Large intestine (tissue), 3 donors: ENCODE data around the gene TXN2. TPM values are rescaled to one million over a fixed set of nuclear protein-coding genes. Genes with fewer than 3 reads are reported as not detected.
A peak's percentile ranks its signal among the peaks of the same experiment; 100 is the strongest.
"Not testable (repeated sequence)": the region's sequence is repeated elsewhere in the genome, so short reads cannot be mapped to it uniquely, and the experiment has no call there.

Experiments
- DNase-seq, 2 donors: peaks; one replicate each; pipeline versions ENCODE4 v3.0.0 to v3.0.0-alpha.2; 2013
- H3K27ac ChIP-seq: one replicate; pipeline ENCODE4 v1.5.1; 2013; ENCODE audit warnings: low read length
- H3K27me3 ChIP-seq: 2 replicates; pipeline ENCODE4 v1.6.1; 2013; ENCODE audit warnings: low read length; ENCODE audit not compliant: control insufficient read depth, insufficient read depth
- H3K36me3 ChIP-seq: 2 replicates; pipeline ENCODE4 v1.6.1; 2013; ENCODE audit warnings: low read length; ENCODE audit not compliant: control insufficient read depth, insufficient read depth
- H3K4me1 ChIP-seq: one replicate; pipeline ENCODE4 v1.6.1; 2013; ENCODE audit warnings: low read length; ENCODE audit not compliant: control insufficient read depth, insufficient read depth
- H3K4me3 ChIP-seq: one replicate; pipeline ENCODE4 v1.5.1; 2013; ENCODE audit warnings: low read length
- H3K9me3 ChIP-seq: one replicate; pipeline ENCODE4 v1.6.1; 2013; ENCODE audit warnings: mild to moderate bottlenecking, low read depth, low read length, moderate library complexity; ENCODE audit not compliant: control insufficient read depth
- WGBS: methylation state at CpG from one replicate; pipeline ENCODE4 v1.1.5; 2013; ENCODE audit warnings: low lambda C conversion rate; ENCODE audit not compliant: insufficient coverage; 5-methylcytosine and 5-hydroxymethylcytosine counted together
- polyA plus RNA-seq: library from polyadenylated mRNA; unstranded; fragments of 120-200 nt; gene quantifications from one replicate; pipeline ENCODE4 v1.2.1, GENCODE V29; 2013

TXN2 gene
- polyA plus RNA-seq, 1 donor: 85.9 TPM

DNA sequence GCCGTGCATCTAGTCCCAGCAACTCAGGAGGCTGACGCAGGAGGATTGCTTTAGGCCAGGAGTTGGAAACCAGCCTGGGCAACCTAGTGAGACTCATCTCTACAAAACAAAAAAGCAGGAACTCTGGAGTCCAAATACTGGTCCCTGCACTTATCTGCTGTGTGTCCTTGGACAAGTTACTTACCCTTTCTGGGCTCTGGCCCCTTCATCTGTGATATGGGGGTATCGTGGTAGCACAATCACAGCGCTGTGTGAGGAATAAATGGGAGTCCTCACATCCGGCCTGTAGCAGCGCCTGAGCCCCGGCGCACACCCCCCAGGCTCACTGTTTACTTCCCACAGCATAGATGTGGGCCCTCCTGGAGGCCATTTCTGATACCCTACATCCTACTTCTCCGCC is 49.5 kb downstream of the TXN2 start:
- Histone ChIP-seq H3K27ac (peak overlapping the region; percentile 45), H3K4me3 (no peak overlapping the region), H3K27me3 (no peaks in the 10 kb centered on the region), H3K9me3 (no peaks in the 10 kb centered on the region), H3K4me1 (peaks cover 49% of the 10 kb centered on the region), H3K36me3 (no peaks in the 10 kb centered on the region)
- no CpG with 5 or more reads among the region's 9 CpGs for WGBS
- no peak for DNase-seq

DNA sequence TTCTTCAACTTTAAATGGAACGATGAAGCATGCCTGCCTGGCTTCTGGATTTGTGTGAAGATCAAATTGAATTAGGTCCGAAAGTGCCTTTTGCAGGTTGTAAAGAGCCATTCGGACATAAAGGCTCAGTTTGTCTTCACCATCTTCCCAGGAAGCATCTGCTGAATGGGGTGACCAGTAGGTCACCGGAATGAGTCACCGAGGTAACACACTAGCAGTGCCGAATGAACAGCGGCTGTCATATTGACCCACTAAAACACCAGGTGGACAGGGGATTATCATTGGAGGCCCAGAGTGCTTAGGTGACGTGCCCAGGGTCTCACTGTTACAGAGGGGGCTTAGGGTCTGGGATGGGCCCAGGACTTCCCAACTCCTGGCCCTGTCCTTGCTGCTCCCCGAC is 50.6 kb downstream of the TXN2 start:
- WGBS: no CpG with 5 or more reads among the region's 9 CpGs
- no peak overlapping the region for H3K4me3 ChIP-seq
- no peaks in the 10 kb centered on the region for H3K9me3 ChIP-seq
- H3K27ac ChIP-seq: no peak overlapping the region
- no peak for DNase-seq
- H3K36me3 ChIP-seq: no peaks in the 10 kb centered on the region
- H3K4me1 ChIP-seq: peaks cover 48% of the 10 kb centered on the region
- H3K27me3 ChIP-seq: no peaks in the 10 kb centered on the region

DNA sequence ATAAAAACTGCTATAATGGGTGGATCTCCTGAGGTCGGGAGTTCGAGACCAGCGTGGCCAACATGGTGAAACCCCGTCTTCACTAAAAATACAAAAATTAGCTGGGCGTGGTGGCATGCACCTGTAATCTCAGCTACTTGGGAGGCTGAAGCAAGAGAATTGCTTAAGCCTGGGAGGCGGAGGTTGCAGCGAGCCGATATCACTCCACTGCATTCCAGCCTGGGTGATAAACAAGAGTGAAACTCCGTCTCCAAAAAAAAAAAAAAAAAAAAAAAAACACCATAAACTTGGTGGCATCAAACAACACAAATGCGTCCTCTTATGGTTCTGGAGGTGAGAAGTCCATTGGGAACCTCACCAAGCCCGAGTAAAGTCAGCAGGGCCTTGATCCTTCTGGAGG is 53.5 kb downstream of the TXN2 start:
- peaks cover 28% of the 10 kb centered on the region for H3K4me1 ChIP-seq
- WGBS: 100% methylated on average over 2 of the region's 11 CpGs
- not testable (repeated sequence) for H3K4me3 ChIP-seq, H3K9me3 ChIP-seq, H3K36me3 ChIP-seq, H3K27ac ChIP-seq, DNase-seq, H3K27me3 ChIP-seq

DNA sequence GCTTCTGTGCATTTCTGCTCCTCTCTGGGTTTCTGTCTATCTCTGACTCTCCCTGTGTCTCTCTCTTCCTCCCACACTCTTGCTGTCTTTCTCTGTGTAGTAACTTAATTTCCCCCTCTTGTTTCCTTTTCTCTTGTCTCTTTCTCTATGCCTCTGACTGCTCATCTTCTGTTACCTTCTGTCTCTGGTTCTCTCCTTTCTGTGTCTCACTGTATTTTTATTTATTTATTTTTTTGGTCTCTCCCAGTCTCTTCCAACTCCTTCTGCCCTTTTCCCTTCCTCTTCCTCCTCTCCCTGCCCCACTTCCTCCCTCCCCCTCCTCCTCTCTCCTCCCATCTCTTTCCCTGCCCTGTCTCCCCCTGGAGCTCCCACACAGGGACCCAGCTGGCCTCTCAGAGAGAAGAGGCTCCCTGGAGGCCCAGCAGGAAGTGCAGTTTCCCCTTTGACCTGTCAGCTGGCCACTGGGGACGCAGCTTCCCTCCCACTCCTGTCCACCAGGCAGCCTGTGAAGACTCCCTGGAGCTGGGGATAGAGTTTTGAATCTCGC is 55.4 kb downstream of the TXN2 start:
- no CpG with 5 or more reads among the region's 2 CpGs for WGBS
- DNase-seq: peak; percentile 56 to 69
- H3K27me3 ChIP-seq: no peaks in the 10 kb centered on the region
- H3K4me1 ChIP-seq: peaks cover 28% of the 10 kb centered on the region
- H3K36me3 ChIP-seq: no peaks in the 10 kb centered on the region
- H3K4me3 ChIP-seq: no peak overlapping the region
- no peaks in the 10 kb centered on the region for H3K9me3 ChIP-seq
- peak overlapping the region; percentile 75 for H3K27ac ChIP-seq

DNA sequence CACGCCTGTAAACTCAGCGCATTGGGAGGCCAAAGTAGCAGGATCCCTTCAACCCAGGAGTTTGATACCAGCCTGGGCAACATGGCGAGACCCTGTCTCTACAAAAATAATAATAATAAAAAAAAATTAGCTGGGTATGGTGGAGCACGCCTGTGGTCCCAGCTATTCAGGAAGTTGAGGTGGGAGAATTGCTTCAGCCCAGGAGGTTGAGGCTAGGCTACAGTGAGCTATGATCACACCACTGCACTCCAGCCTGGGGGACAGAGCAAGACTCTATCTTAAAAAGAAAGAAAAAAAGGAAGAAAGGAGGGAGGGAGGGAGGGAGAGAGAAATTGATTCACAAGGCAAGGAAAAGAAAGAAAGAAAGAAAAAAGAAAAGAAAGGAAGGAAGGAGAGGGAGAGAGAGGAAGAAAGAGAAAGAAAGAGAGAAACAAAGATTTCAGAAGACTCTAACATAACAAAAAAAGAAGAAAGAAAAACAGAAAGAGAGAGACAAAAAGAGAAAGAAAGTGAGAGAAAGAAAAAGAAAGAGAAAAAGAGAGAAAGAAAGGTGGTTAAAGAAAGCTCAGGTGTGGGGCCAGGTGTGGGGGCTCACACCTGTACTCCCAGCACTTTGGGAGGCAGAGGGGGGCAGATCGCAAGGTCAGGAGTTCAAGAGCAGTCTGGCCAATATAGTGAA is 56.4 kb downstream of the TXN2 start:
- Histone ChIP-seq H3K36me3 (no peaks in the 10 kb centered on the region), H3K9me3 (no peaks in the 10 kb centered on the region), H3K4me1 (peaks cover 37% of the 10 kb centered on the region), H3K27me3 (no peaks in the 10 kb centered on the region), H3K27ac (no peak overlapping the region), H3K4me3 (no peak overlapping the region)
- DNase-seq: no peak
- WGBS: 100% methylated on average over 1 of the region's 5 CpGs

DNA sequence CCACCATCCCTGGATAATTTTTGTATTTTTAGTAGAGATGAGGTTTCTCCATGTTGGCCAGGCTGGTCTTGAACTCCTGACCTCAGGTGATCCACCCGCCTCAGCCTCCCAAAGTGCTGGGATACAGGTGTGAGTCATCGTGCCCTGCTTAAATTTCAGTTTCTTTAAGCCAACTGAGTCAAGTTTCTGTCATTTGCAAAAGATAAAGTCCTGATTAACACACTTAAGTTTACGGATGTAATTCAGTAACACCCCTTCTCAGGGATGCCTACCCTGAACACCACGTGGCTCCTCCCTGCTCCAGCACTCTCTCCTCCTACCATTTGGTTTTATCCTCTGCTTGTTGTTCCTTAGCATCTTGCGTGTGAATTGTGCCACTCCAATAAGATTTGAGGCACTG is 57.0 kb downstream of the TXN2 start:
- 74% methylated on average over 2 of the region's 5 CpGs for WGBS
- H3K27ac ChIP-seq, H3K4me3 ChIP-seq: not testable (repeated sequence)

DNA sequence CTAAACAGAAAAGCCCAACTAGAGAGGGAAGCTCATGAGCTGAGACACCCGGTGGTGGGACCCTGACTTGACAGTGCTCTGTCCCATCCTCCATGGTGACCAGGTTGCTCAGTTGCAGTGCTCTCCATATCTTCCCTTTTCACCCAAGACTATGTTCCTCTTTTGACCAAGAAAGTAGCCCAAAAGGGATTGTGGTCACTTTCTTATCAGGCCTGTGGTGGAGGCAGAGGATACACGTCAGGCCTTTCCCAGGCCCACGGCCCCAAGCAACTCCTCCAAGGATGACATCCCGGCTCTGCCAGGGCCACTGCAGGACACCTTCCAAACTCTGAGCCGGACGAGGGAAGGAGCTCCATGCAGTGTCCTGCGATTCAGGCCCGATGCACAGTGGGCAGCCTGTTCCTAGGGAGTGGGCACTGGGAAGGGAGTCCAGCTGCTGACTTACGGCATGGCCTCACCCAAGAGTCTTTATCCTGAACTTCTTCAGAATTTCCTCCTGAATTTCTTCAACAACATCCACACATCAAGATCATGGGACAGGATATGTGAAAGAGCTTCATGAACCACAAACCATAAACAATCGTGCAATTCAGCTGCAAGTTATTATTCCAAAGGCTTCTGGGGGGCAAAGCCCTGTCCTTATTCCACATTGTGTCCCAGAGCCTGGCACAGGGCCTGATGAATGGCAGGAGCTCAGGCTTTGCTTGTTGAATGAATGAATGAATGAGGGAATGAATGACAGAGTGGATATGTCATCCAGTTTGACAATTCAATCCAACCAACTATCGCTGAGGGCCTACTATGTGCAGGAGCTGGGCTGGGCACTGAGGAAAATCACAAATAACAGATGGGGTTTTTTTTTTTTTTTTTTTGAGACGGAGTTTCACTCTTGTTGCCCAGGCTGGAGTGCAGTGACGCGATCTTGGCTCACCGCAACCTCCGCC is 57.7 kb downstream of the TXN2 start:
- no peak for DNase-seq
- WGBS: no CpG with 5 or more reads among the region's 16 CpGs
- no peaks in the 10 kb centered on the region for H3K27me3 ChIP-seq
- no peaks in the 10 kb centered on the region for H3K36me3 ChIP-seq
- no peaks in the 10 kb centered on the region for H3K9me3 ChIP-seq
- peaks cover 44% of the 10 kb centered on the region for H3K4me1 ChIP-seq
- peak overlapping the region; percentile 3 for H3K27ac ChIP-seq
- H3K4me3 ChIP-seq: no peak overlapping the region

More for the DNA sequence above, 57.0 kb downstream of the TXN2 start:
- H3K27me3 ChIP-seq, DNase-seq, H3K9me3 ChIP-seq, H3K36me3 ChIP-seq: not testable (repeated sequence)
- peaks cover 39% of the 10 kb centered on the region for H3K4me1 ChIP-seq

DNA sequence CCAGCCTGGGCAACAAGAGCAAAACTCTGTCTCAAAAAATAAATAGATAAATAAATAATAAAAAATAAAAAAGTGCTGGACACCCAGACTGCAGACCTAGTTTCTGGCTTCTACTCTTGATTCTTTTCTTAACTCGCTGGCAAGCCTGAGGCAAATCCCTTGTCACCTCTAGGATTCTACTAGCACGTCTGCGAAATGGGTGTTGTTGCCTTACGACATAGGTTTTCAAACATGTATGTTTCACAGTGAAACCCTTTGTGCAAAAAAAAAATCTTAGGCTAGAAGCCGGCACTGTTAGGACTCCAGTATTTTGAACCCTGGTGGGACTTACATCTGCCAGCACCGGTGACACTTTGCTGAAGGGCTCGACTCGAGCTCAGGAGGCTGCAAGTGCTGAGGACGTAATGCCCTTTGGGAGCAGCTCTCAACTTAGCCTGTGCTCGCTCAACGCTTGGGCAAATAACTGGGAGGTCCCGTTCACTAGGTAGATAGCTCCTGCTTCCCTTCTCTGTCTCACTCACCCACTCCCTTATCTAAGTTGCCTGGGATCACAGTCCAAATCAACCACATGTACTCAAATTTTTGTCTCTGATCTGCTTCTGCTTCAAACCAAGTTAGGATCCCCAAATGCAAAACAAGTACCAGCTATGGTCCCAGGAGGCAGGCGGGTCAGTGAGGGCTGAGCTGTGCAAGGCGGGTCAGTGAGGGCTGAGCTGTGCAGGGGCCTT is 59.0 kb downstream of the TXN2 start:
- no peaks in the 10 kb centered on the region for H3K36me3 ChIP-seq
- peak in 1 of 2 donors; percentile 72 for DNase-seq
- WGBS: 86% methylated on average over 1 of the region's 14 CpGs
- no peak overlapping the region for H3K4me3 ChIP-seq
- H3K27me3 ChIP-seq: no peaks in the 10 kb centered on the region
- peaks cover 48% of the 10 kb centered on the region for H3K4me1 ChIP-seq
- H3K27ac ChIP-seq: peak overlapping the region; percentile 27
- H3K9me3 ChIP-seq: no peaks in the 10 kb centered on the region

DNA sequence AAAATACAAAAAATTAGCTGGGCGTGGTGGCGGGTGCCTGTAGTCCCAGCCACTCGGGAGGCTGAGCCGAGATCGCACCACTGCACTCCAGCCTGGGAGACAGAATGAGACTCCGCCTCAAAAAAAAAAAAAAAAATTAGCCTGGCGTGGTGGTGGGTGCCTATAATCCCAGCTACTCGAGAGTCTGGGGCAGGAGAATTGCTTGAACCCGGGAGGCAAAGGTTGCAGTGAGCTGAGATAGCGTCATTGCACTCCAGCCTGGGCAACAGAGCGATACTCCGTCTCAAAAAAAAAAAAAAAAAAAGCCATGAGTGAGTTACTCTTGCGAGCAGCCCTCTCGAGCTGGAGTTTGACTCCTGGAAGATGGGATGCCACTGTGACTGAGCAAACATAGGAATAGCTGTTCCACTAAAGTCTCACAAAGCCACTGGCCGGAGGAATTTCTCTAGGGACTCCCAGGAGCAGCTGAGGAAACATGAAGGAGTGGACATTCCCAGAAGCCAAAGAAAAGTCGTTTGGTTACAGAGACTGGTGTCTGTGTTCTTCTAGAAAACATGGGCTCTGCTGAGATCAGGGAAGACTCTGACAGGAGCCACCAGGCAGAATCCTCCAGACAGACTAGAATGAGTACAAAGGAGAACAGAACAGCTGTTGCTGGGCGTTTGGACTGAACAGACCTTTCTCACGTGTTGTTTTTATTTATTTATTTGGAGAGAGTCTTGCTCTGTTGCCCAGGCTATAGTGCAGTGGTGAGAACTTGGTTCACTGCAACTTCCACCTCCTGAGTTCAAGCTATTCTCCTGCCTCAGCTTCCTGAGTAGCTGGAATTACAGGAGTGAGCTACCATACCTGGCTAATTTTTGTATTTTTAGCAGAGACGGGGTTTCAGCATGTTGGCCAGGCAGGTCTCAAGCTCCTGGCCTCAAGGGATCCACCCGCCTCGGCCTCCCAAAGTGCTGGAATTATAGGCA is 61.2 kb downstream of the TXN2 start:
- WGBS: no CpG with 5 or more reads among the region's 21 CpGs
- DNase-seq: peak in 1 of 2 donors; percentile 83
- no peaks in the 10 kb centered on the region for H3K27me3 ChIP-seq
- peak overlapping the region; percentile 40 for H3K4me3 ChIP-seq
- H3K27ac ChIP-seq: peak overlapping the region; percentile 99
- peaks cover 41% of the 10 kb centered on the region for H3K4me1 ChIP-seq
- H3K36me3 ChIP-seq: no peaks in the 10 kb centered on the region
- no peaks in the 10 kb centered on the region for H3K9me3 ChIP-seq
